Stimulated activated naive B cell treated with anti-CD40 and anti-IgM and Interleukin-4, amounts not matched to agents 10 μg/mL and 1 μg/mL and 100 μg/mL, for 72 hours (primary cell): ENCODE results near the gene RNF166.
A peak's percentile ranks its signal among the peaks of the same experiment; 100 is the strongest.
"Not testable (repeated sequence)": the region's sequence is repeated elsewhere in the genome, so short reads cannot be mapped to it uniquely, and the experiment has no call there.

ENCODE experiments used
- ATAC-seq, 2 donors: fragments of 150-1000 bp; cut with Tn5 transposase; replicated peaks; 2 replicates each; pipeline ENCODE4 v1.10.0; 2021; ENCODE audit warnings: moderate library complexity in 1 of 2
- DNase-seq: peaks from one replicate; pipeline ENCODE4 v3.0.0; 2021
- H3K27ac Mint-ChIP-seq: one replicate; pipeline ENCODE4 v1.8.0; 2022; ENCODE audit warnings: mild to moderate bottlenecking, mixed read lengths
- H3K27me3 Mint-ChIP-seq, 2 donors: one replicate each; pipeline ENCODE4 v1.8.0; 2022; ENCODE audit warnings: mixed read lengths in 2 of 2
- H3K36me3 Mint-ChIP-seq, 2 donors: one replicate each; pipeline ENCODE4 v1.8.0; 2022; ENCODE audit warnings: mixed read lengths in 2 of 2, mild to moderate bottlenecking in 1 of 2
- H3K4me1 Mint-ChIP-seq, 2 donors: one replicate each; pipeline ENCODE4 v1.8.0; 2022; ENCODE audit warnings: mixed read lengths in 2 of 2, mild to moderate bottlenecking in 1 of 2
- H3K4me3 Mint-ChIP-seq, 2 donors: one replicate each; pipeline ENCODE4 v1.8.0; 2022; ENCODE audit warnings: mild to moderate bottlenecking in 2 of 2, mixed read lengths in 2 of 2, moderate library complexity in 1 of 2
- H3K9me3 Mint-ChIP-seq, 2 donors: one replicate each; pipeline ENCODE4 v1.8.0; 2022; ENCODE audit warnings: mixed read lengths in 2 of 2, mild to moderate bottlenecking in 1 of 2

RNF166 gene

DNA sequence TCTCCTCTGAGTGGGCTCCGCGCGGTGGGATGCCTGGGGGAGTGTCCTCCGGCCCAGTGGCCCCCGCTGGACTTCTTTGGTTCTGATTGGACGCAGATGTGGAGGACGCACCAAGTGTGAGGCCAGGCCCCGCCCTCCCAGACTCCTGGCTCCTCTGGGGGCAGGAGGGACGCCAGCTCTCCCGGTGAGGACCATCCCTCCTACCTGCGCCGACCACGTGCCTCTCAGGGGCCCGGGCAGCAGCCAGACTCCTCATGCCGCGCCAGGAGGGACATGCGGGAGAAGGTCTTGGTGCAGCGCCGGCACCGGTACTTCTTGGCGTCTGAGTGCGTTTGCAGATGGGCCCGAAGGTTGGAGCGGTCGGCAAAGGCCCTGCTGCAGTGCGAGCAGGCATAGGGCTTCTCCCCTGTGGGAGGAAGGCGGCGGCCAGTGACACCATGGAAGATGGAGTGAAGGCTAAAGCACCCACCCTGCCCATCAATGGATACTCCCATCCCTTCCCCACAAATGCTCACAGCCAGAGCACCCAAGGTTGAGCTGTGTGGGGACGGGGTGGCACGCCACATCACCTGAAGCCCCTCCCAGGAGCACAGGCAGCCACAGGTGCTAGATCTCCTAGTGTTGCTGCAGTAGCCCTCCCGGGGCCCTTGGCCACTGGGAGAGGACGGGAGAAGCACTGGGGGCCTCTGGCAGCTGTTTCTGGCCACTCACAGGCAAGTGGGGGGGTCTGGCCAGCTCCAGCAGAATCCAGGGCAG, 27.8 kb downstream of the RNF166 start:
- DNase-seq, result no peak

GRCh38 chr16:88677721-88678120, 28.5 kb downstream of the RNF166 start:
- Mint-ChIP-seq H3K27ac (no peak overlapping the region), H3K36me3 (peaks cover 19 to 25% of the 10 kb centered on the region in 2 donors)
- ATAC-seq, result no peak

More for the DNA sequence above, 27.8 kb downstream of the RNF166 start:
- no peak overlapping the region for H3K4me3 Mint-ChIP-seq
- H3K27me3 Mint-ChIP-seq, result no peaks in the 10 kb centered on the region
- H3K9me3 Mint-ChIP-seq, result no peaks in the 10 kb centered on the region
- ATAC-seq, result no peak
- H3K27ac Mint-ChIP-seq, result no peak overlapping the region
- peaks cover 19 to 23% of the 10 kb centered on the region in 2 donors for H3K36me3 Mint-ChIP-seq
- peaks cover 19 to 32% of the 10 kb centered on the region in 2 donors for H3K4me1 Mint-ChIP-seq

GRCh38 chr16:88676502-88677242, 29.5 kb downstream of the RNF166 start:
- Mint-ChIP-seq H3K4me3 (no peak overlapping the region), H3K9me3 (no peaks in the 10 kb centered on the region), H3K36me3 (peaks cover 19 to 25% of the 10 kb centered on the region in 2 donors), H3K4me1 (peaks cover 10 to 15% of the 10 kb centered on the region in 2 donors), H3K27ac (no peak overlapping the region), H3K27me3 (no peaks in the 10 kb centered on the region)
- ATAC-seq (no peak), DNase-seq (no peak)

More at GRCh38 chr16:88677721-88678120, 28.5 kb downstream of the RNF166 start:
- no peak for DNase-seq
- Mint-ChIP-seq H3K9me3 (no peaks in the 10 kb centered on the region), H3K27me3 (no peaks in the 10 kb centered on the region), H3K4me3 (no peak overlapping the region), H3K4me1 (peaks cover 17 to 25% of the 10 kb centered on the region in 2 donors)

GRCh38 chr16:88673716-88674379, 32.4 kb downstream of the RNF166 start:
- Mint-ChIP-seq H3K4me1 (no peaks in the 10 kb centered on the region), H3K27me3 (no peaks in the 10 kb centered on the region), H3K9me3 (no peaks in the 10 kb centered on the region), H3K36me3 (peaks cover 22 to 26% of the 10 kb centered on the region in 2 donors), H3K4me3 (no peak overlapping the region), H3K27ac (peak overlapping the region; percentile 17)
- DNase-seq (no peak), ATAC-seq (peak in 1 of 2 donors; percentile 41)

GRCh38 chr16:88672776-88673175, 33.4 kb downstream of the RNF166 start:
- H3K4me3 Mint-ChIP-seq, result no peak overlapping the region
- DNase-seq (no peak), ATAC-seq (no peak)
- no peaks in the 10 kb centered on the region for H3K27me3 Mint-ChIP-seq
- H3K36me3 Mint-ChIP-seq, result peaks cover 30 to 31% of the 10 kb centered on the region in 2 donors
- no peaks in the 10 kb centered on the region for H3K4me1 Mint-ChIP-seq
- no peak overlapping the region for H3K27ac Mint-ChIP-seq
- H3K9me3 Mint-ChIP-seq, result no peaks in the 10 kb centered on the region

DNA sequence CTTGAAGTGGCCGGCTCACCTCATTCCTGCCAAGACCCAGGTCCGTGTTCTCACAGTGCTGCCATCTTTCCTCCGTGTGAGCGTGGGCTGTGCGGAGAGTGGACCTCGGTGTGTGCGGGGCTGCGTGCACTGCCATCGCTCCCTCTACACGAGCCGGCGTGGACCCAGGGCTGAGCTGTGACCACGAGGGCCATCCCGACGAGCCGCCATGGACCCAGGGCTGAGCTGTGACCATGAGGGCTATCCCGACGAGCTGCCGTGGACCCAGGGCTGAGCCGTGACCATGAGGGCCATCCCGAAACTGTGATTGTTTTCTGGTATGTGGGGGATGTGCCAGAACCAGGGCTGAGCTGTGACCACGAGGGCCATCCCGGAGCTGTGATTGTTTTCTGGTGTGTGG, 34.4 kb downstream of the RNF166 start:
- H3K4me3 Mint-ChIP-seq, result no peak overlapping the region
- no peak for DNase-seq
- peaks cover 2 to 7% of the 10 kb centered on the region in 2 donors for H3K4me1 Mint-ChIP-seq
- H3K27ac Mint-ChIP-seq, result no peak overlapping the region
- H3K27me3 Mint-ChIP-seq, result no peaks in the 10 kb centered on the region
- H3K9me3 Mint-ChIP-seq, result no peaks in the 10 kb centered on the region
- peaks cover 31 to 37% of the 10 kb centered on the region in 2 donors for H3K36me3 Mint-ChIP-seq
- ATAC-seq, result no peak

GRCh38 chr16:88669980-88670379, 36.2 kb downstream of the RNF166 start:
- Mint-ChIP-seq H3K27ac (no peak overlapping the region), H3K36me3 (peaks cover 26 to 38% of the 10 kb centered on the region in 2 donors), H3K4me3 (no peak overlapping the region), H3K27me3 (no peaks in the 10 kb centered on the region), H3K4me1 (peaks cover 4 to 10% of the 10 kb centered on the region in 2 donors), H3K9me3 (no peaks in the 10 kb centered on the region)
- no peak for DNase-seq
- ATAC-seq, result no peak

- H3K27me3 Mint-ChIP-seq, DNase-seq, ATAC-seq, H3K27ac Mint-ChIP-seq, H3K9me3 Mint-ChIP-seq, H3K4me3 Mint-ChIP-seq: not testable (repeated sequence)
- Mint-ChIP-seq H3K36me3 (peaks cover 24 to 36% of the 10 kb centered on the region in 2 donors), H3K4me1 (peaks cover 6 to 13% of the 10 kb centered on the region in 2 donors)
These were observed 36.7 kb downstream of the RNF166 start for GRCh38 chr16:88669493-88669892.

- H3K36me3 Mint-ChIP-seq, result peaks cover 20 to 26% of the 10 kb centered on the region in 2 donors
- H3K9me3 Mint-ChIP-seq, result no peaks in the 10 kb centered on the region
- ATAC-seq, result no peak
- no peaks in the 10 kb centered on the region for H3K27me3 Mint-ChIP-seq
- H3K4me3 Mint-ChIP-seq, result no peak overlapping the region
- peaks cover 9 to 19% of the 10 kb centered on the region in 2 donors for H3K4me1 Mint-ChIP-seq
- no peak overlapping the region for H3K27ac Mint-ChIP-seq
- DNase-seq, result no peak
These were observed 38.7 kb downstream of the RNF166 start for GRCh38 chr16:88667461-88667860.

GRCh38 chr16:88665570-88665969, 40.6 kb downstream of the RNF166 start:
- H3K4me1 Mint-ChIP-seq, result peaks cover 16 to 34% of the 10 kb centered on the region in 2 donors
- H3K27me3 Mint-ChIP-seq, result no peaks in the 10 kb centered on the region
- no peak overlapping the region for H3K27ac Mint-ChIP-seq
- no peak for DNase-seq
- H3K36me3 Mint-ChIP-seq, result peaks cover 29 to 30% of the 10 kb centered on the region in 2 donors
- ATAC-seq, result no peak
- no peak overlapping the region for H3K4me3 Mint-ChIP-seq
- no peaks in the 10 kb centered on the region for H3K9me3 Mint-ChIP-seq

DNA sequence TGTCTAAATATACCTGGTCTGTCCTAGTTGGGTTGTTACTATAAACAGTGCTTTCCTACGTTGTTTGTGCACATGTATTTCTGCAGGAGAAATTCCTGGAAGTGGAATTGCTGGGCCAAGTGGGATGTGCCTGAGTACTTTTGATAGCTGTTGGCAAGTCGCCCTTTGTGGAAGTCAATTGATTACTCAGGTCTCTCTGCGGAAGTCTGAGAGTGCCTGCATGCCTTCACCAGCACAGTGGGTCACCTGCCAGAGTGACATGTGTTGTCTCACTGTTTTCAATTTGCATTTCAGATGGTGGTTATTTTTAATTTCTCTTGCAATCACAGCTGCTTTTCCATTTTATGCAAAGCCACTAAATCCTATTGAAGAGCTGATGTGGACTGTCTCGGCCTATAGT, 41.1 kb downstream of the RNF166 start:
- no peak for DNase-seq
- no peaks in the 10 kb centered on the region for H3K9me3 Mint-ChIP-seq
- no peak overlapping the region for H3K4me3 Mint-ChIP-seq
- peaks cover 17 to 36% of the 10 kb centered on the region in 2 donors for H3K4me1 Mint-ChIP-seq
- no peaks in the 10 kb centered on the region for H3K27me3 Mint-ChIP-seq
- peaks cover 31 to 32% of the 10 kb centered on the region in 2 donors for H3K36me3 Mint-ChIP-seq
- no peak for ATAC-seq
- H3K27ac Mint-ChIP-seq, result no peak overlapping the region

GRCh38 chr16:88662843-88663606, 43.2 kb downstream of the RNF166 start, which contains the start of gene MVD:
Gene MVD, minus strand, starts transcription at chr16:88663091. Its CDS starts 11 bp downstream, at chr16:88663080.
- H3K36me3 Mint-ChIP-seq, result peaks cover 29% of the 10 kb centered on the region in 2 donors
- no peaks in the 10 kb centered on the region for H3K27me3 Mint-ChIP-seq
- H3K4me1 Mint-ChIP-seq, result peaks cover 24 to 44% of the 10 kb centered on the region in 2 donors
- ATAC-seq (peak; percentile 98 to 99), DNase-seq (peak; percentile 97)
- H3K9me3 Mint-ChIP-seq, result no peaks in the 10 kb centered on the region
- H3K4me3 Mint-ChIP-seq, result peak within 1 kb of the TSS; percentile 96 to 99
- H3K27ac Mint-ChIP-seq, result peak within 1 kb of the TSS; percentile 99

DNA sequence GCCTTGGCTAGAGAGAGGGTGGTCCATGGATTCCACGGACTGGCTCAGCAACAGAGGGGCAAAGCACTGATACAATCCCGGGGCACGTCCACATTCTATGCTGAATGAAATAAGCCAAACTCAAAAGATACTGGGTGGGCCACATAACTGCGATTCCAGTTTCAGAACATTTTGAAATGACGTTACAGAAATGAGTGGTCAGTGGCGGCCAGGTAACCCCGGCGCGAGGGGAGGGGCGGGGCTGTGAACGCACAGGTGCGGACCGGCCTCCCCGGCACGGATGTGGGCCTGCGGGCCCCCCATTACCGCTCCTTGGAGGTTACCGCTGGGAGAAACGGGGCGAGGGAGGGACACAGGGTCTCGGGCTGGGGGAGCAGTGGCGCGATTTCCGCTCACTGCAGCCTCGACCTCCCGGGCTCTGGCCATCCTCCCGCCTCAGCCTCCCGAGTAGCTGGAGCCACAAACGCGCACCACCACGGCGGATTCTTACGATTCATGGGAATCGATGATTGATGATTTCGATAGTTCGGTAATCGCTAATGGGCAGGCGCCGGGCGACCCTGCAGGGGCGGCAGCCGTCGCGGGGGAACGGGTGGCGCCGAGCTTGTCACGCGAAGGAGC, 43.9 kb downstream of the RNF166 start:
- H3K27me3 Mint-ChIP-seq, result no peaks in the 10 kb centered on the region
- H3K36me3 Mint-ChIP-seq, result peaks cover 25% of the 10 kb centered on the region in 2 donors
- peak overlapping the region; percentile 96 to 99 for H3K4me3 Mint-ChIP-seq
- H3K27ac Mint-ChIP-seq, result peak overlapping the region; percentile 94
- no peaks in the 10 kb centered on the region for H3K9me3 Mint-ChIP-seq
- no peak for DNase-seq
- H3K4me1 Mint-ChIP-seq, result peaks cover 24 to 41% of the 10 kb centered on the region in 2 donors
- peak; percentile 3 to 5 for ATAC-seq
